Activated naive CD4-positive, alpha-beta T cell treated with anti-CD3 and anti-CD28 coated beads for 36 hours (primary cell): ENCODE measurements around the gene DOC2B. TPM values are rescaled to one million over a fixed set of nuclear protein-coding genes. Genes with fewer than 3 reads are reported as not detected.
"Not testable (repeated sequence)": the region's sequence is repeated elsewhere in the genome, so short reads cannot be mapped to it uniquely, and the experiment has no call there.

Experiments used
- CTCF ChIA-PET: fragments of 350-600 bp; sonication (Branson Sonifier 250); formaldehyde crosslinking; loops from one replicate; lab custom pipeline; 2021; ENCODE audit warnings: antibody characterized with exemption; lab: Charles Lee
- DNase-seq: peaks from one replicate; pipeline ENCODE4 v3.0.0-alpha.2; 2020
- H3K27ac Mint-ChIP-seq: one replicate; pipeline ENCODE4 v1.8.0; 2021; ENCODE audit warnings: mild to moderate bottlenecking, mixed read lengths
- H3K27me3 Mint-ChIP-seq: one replicate; pipeline ENCODE4 v1.8.0; 2021; ENCODE audit warnings: low read depth, mixed read lengths
- H3K36me3 Mint-ChIP-seq: one replicate; pipeline ENCODE4 v1.8.0; 2021; ENCODE audit warnings: low read depth, mixed read lengths
- H3K4me1 Mint-ChIP-seq: one replicate; pipeline ENCODE4 v1.8.0; 2021; ENCODE audit warnings: low read depth, mixed read lengths
- H3K4me3 Mint-ChIP-seq: one replicate; pipeline ENCODE4 v1.8.0; 2021; ENCODE audit warnings: mild to moderate bottlenecking, moderate library complexity, mixed read lengths
- H3K9me3 Mint-ChIP-seq: one replicate; pipeline ENCODE4 v1.8.0; 2021; ENCODE audit warnings: mixed read lengths
- intact Hi-C: fragments of 100-400 bp; cut with micrococcal nuclease; formaldehyde crosslinking; loops from one replicate; pipeline ENCODE4 v1.15.1; 2023
- total RNA-seq, 2 experiments: library from RNA; stranded (reverse); gene quantifications; one replicate each; pipeline ENCODE4 v1.2.3, GENCODE V29; 2021

Gene DOC2B
- total RNA-seq, 2 experiments from 2014 or later: 0.14 TPM; not detected in 1

DNA sequence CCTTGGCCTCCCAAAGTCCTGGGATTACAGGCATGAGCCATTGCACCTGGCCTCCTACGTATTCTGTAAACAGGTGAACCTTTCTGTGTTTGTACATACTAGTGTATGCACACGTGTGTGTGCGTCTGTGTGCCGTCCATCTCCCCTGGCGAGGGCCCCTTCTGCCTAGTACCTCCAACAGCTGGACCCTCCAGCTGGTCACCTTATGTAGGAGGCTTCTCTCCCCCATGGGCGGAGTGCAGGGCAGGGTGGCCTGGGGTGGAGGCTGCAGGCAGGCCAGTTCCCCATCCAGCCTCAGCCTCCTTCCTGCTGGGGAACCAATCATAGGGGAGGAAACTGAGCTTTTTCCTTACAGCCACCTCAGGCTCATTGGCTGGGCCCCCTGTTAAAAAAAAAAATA, 24.4 kb upstream of the DOC2B start:
- no peaks in the 10 kb centered on the region for H3K9me3 Mint-ChIP-seq
- no peak for DNase-seq
- H3K36me3 Mint-ChIP-seq: peaks cover 1% of the 10 kb centered on the region
- no peak overlapping the region for H3K4me3 Mint-ChIP-seq
- no peak overlapping the region for H3K27ac Mint-ChIP-seq
- H3K27me3 Mint-ChIP-seq: peaks cover 13% of the 10 kb centered on the region
- H3K4me1 Mint-ChIP-seq: no peaks in the 10 kb centered on the region
- CTCF ChIA-PET: no interaction called here
- intact Hi-C loops: no loop called here

GRCh38 chr17:205148-205669, 23.8 kb upstream of the DOC2B start:
- H3K36me3 Mint-ChIP-seq: peaks cover 1% of the 10 kb centered on the region
- H3K4me1 Mint-ChIP-seq: no peaks in the 10 kb centered on the region
- H3K4me3 Mint-ChIP-seq: no peak overlapping the region
- DNase-seq: no peak
- no peaks in the 10 kb centered on the region for H3K9me3 Mint-ChIP-seq
- H3K27ac Mint-ChIP-seq: no peak overlapping the region
- intact Hi-C loops: no loop called here
- peaks cover 17% of the 10 kb centered on the region for H3K27me3 Mint-ChIP-seq
- CTCF ChIA-PET: interaction anchor here (0.6 kb wide), 1 partner anchor 340 kb away, joined by 3 read pairs; no protein-coding TSS in a partner anchor

- CTCF ChIA-PET: interaction anchor here (0.6 kb wide), 1 partner anchor 75 kb away, joined by 3 read pairs; no protein-coding TSS in a partner anchor
- Mint-ChIP-seq H3K4me1 (no peaks in the 10 kb centered on the region), H3K27me3 (peaks cover 20% of the 10 kb centered on the region), H3K4me3 (no peak overlapping the region), H3K9me3 (no peaks in the 10 kb centered on the region), H3K36me3 (no peaks in the 10 kb centered on the region), H3K27ac (no peak overlapping the region)
- intact Hi-C loops: no loop called here
- no peak for DNase-seq
These were observed 23.1 kb upstream of the DOC2B start for GRCh38 chr17:204427-205147.

- H3K27ac Mint-ChIP-seq: no peak overlapping the region
- H3K27me3 Mint-ChIP-seq: peaks cover 17% of the 10 kb centered on the region
- CTCF ChIA-PET: no interaction called here
- DNase-seq: no peak
- H3K4me1 Mint-ChIP-seq: no peaks in the 10 kb centered on the region
- intact Hi-C loops: no loop called here
- no peaks in the 10 kb centered on the region for H3K9me3 Mint-ChIP-seq
- no peak overlapping the region for H3K4me3 Mint-ChIP-seq
- H3K36me3 Mint-ChIP-seq: no peaks in the 10 kb centered on the region
These were observed 21.1 kb upstream of the DOC2B start for GRCh38 chr17:202501-202951.

GRCh38 chr17:201736-202135, 20.3 kb upstream of the DOC2B start:
- intact Hi-C loops, DNase-seq, H3K27ac Mint-ChIP-seq, H3K4me1 Mint-ChIP-seq, H3K36me3 Mint-ChIP-seq, CTCF ChIA-PET, H3K9me3 Mint-ChIP-seq, H3K4me3 Mint-ChIP-seq: not testable (repeated sequence)
- peaks cover 16% of the 10 kb centered on the region for H3K27me3 Mint-ChIP-seq

- CTCF ChIA-PET, H3K36me3 Mint-ChIP-seq, H3K4me3 Mint-ChIP-seq, H3K4me1 Mint-ChIP-seq, H3K27ac Mint-ChIP-seq, intact Hi-C loops, H3K9me3 Mint-ChIP-seq, DNase-seq: not testable (repeated sequence)
- peaks cover 16% of the 10 kb centered on the region for H3K27me3 Mint-ChIP-seq
These were observed 19.8 kb upstream of the DOC2B start for GRCh38 chr17:201257-201656.

DNA sequence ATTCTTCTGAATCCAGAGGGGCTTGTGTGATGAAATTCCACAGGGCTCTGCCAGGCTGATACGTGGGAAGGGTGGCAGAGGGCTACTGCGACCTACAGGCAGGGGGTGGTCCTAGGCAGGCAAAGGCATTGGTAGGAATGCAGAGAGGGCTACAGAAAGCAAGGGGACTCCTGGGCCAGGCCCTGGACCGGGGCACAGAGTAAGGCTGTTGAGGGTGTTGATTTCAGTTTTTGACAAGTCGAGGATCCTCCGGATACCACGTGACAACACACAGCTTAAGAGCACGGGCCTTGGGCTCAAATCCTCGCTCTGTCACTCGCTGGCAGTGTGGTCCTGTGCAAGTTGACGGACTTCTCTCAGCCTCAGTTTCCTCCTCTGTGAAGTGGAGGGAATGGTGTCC, 19.1 kb upstream of the DOC2B start:
- no peak overlapping the region for H3K27ac Mint-ChIP-seq
- intact Hi-C loops: no loop called here
- no peak overlapping the region for H3K4me3 Mint-ChIP-seq
- H3K9me3 Mint-ChIP-seq: no peaks in the 10 kb centered on the region
- no peak for DNase-seq
- H3K36me3 Mint-ChIP-seq: no peaks in the 10 kb centered on the region
- H3K27me3 Mint-ChIP-seq: peaks cover 16% of the 10 kb centered on the region
- H3K4me1 Mint-ChIP-seq: no peaks in the 10 kb centered on the region
- CTCF ChIA-PET: no interaction called here

GRCh38 chr17:199806-200545, 18.5 kb upstream of the DOC2B start:
- no peak for DNase-seq
- Mint-ChIP-seq H3K4me3 (no peak overlapping the region), H3K9me3 (no peaks in the 10 kb centered on the region), H3K4me1 (no peaks in the 10 kb centered on the region), H3K36me3 (no peaks in the 10 kb centered on the region), H3K27me3 (peaks cover 16% of the 10 kb centered on the region), H3K27ac (no peak overlapping the region)
- CTCF ChIA-PET: interaction anchor here (0.6 kb wide), 1 partner anchor 17 kb away, joined by 3 read pairs; no protein-coding TSS in a partner anchor
- intact Hi-C loops: no loop called here

DNA sequence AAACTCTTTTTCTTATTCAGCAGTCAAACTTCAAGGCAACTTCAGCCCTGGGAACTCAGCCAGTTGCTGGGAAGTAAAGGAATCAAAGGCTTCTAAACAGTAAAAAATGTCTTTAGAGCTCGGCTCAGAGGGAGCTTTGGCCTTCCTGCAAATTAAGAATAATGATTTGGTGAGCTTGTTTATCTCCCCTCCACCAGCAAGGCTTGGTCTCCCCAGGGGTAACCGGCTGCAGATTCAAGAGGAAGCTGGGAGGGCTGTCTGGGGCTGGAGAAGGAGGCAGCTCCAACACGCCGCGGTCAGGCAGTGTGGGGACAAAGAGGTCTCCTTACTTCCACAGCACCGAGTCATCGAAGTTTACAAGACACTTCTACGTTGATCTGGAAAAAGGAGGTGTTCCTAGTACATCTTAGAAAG, 17.7 kb upstream of the DOC2B start:
- CTCF ChIA-PET: interaction anchor here (0.6 kb wide), 1 partner anchor 16 kb away, joined by 3 read pairs; no protein-coding TSS in a partner anchor
- Mint-ChIP-seq H3K4me1 (no peaks in the 10 kb centered on the region), H3K9me3 (no peaks in the 10 kb centered on the region), H3K4me3 (no peak overlapping the region), H3K36me3 (no peaks in the 10 kb centered on the region), H3K27ac (no peak overlapping the region), H3K27me3 (peaks cover 16% of the 10 kb centered on the region)
- no peak for DNase-seq
- intact Hi-C loops: no loop called here

- CTCF ChIA-PET, H3K36me3 Mint-ChIP-seq, H3K4me3 Mint-ChIP-seq, H3K4me1 Mint-ChIP-seq, DNase-seq, intact Hi-C loops, H3K27ac Mint-ChIP-seq, H3K9me3 Mint-ChIP-seq: not testable (repeated sequence)
- H3K27me3 Mint-ChIP-seq: peaks cover 16% of the 10 kb centered on the region
These were observed 16.8 kb upstream of the DOC2B start for GRCh38 chr17:198225-198624.

GRCh38 chr17:197352-197751, 15.9 kb upstream of the DOC2B start:
- intact Hi-C loops: no loop called here
- Mint-ChIP-seq H3K4me1 (no peaks in the 10 kb centered on the region), H3K27ac (no peak overlapping the region), H3K4me3 (no peak overlapping the region), H3K36me3 (no peaks in the 10 kb centered on the region), H3K27me3 (peaks cover 16% of the 10 kb centered on the region), H3K9me3 (no peaks in the 10 kb centered on the region)
- CTCF ChIA-PET: interaction anchor here (0.6 kb wide), 1 partner anchor 52 kb away, joined by 3 read pairs; no protein-coding TSS in a partner anchor
- DNase-seq: no peak

DNA sequence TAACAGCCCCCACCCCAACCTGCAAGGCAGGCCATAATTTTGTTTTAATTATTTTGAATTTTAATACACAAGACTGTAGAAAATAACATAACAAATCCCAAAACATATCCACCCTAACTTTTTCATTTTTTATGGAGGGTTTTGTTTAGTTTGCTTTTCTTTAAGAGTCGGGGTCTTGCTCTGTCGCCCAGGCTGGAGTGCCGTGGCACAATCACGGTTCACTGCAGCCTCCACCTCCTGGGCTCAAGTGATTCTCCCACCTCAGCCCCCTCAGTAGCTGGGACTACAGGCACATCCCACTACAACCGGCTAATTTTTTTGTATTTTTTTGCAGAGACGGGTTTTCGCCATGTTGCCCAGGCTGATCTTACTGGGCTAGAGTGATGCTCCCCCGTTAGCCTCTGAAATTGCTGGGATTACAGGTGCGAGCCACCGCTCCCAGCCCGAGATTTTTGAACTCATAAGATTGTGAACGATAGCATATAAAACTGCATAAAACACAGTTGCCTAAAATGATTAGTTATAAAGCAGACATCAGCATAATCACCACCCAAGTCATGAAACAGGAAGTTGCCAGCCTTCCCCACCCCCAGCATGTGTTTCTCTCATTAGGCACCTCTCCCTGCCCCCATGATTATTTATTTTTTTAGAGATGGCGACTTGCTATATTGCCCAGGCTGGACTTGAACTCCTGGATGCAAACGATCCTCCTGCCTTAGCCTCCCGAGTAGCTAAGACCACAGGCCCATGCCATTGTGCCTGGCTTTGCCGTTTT, 13.6 kb upstream of the DOC2B start:
- no peak overlapping the region for H3K27ac Mint-ChIP-seq
- no peak overlapping the region for H3K4me3 Mint-ChIP-seq
- no peaks in the 10 kb centered on the region for H3K9me3 Mint-ChIP-seq
- peaks cover 10% of the 10 kb centered on the region for H3K27me3 Mint-ChIP-seq
- no peaks in the 10 kb centered on the region for H3K36me3 Mint-ChIP-seq
- intact Hi-C loops: no loop called here
- CTCF ChIA-PET: no interaction called here
- H3K4me1 Mint-ChIP-seq: no peaks in the 10 kb centered on the region
- no peak for DNase-seq
